WTC11 (cell line): ENCODE results near the gene GLT8D2. TPM values are rescaled to one million over a fixed set of nuclear protein-coding genes. Genes with fewer than 3 reads are reported as not detected.

Experiments used
- ELF4 ChIP-seq: sonication (generic); formaldehyde crosslinking; IDR thresholded peaks from 2 replicates; pipeline ENCODE4 v1.8.1; 2022; ENCODE audit warnings: low read depth, mild to moderate bottlenecking, moderate library complexity, missing genetic modification reagents
- ESRRA ChIP-seq: sonication (generic); formaldehyde crosslinking; IDR thresholded peaks from 2 replicates; pipeline ENCODE4 v1.8.1; 2022; ENCODE audit warnings: mild to moderate bottlenecking, missing genetic modification reagents, borderline replicate concordance
- FOXP1 ChIP-seq: sonication (generic); formaldehyde crosslinking; IDR thresholded peaks from 2 replicates; pipeline ENCODE4 v1.8.0; 2022; ENCODE audit warnings: missing genetic modification reagents, mild to moderate bottlenecking, moderate library complexity, borderline replicate concordance
- JUN ChIP-seq: sonication (generic); formaldehyde crosslinking; IDR thresholded peaks from 2 replicates; pipeline ENCODE4 v1.8.0; 2023; ENCODE audit warnings: mild to moderate bottlenecking, missing genetic modification reagents
- MYBL2 ChIP-seq: sonication (generic); formaldehyde crosslinking; IDR thresholded peaks from 2 replicates; pipeline ENCODE4 v1.8.1; 2023; ENCODE audit warnings: mild to moderate bottlenecking, moderate library complexity, missing genetic modification reagents
- ZNF138 ChIP-seq: sonication (generic); formaldehyde crosslinking; conservative IDR thresholded peaks from 2 replicates; pipeline ENCODE4 v1.8.1; 2022; ENCODE audit warnings: mild to moderate bottlenecking, moderate library complexity, missing genetic modification reagents
- ZNF671 ChIP-seq: fragments of 250-450 bp; sonication (Bioruptor Pico); IDR thresholded peaks from 2 replicates; pipeline ENCODE4 v1.8.0; 2021; ENCODE audit warnings: mild to moderate bottlenecking
- total RNA-seq: library from RNA; stranded (reverse); gene quantifications from 3 replicates; pipeline ENCODE4 v1.2.3, GENCODE V29; 2021
- TF ChIP-seq, protein P1 (sequence below): fragments of 250-450 bp; sonication (Bioruptor Pico); IDR thresholded peaks from 2 replicates; pipeline ENCODE4 v1.9.0; 2021; ENCODE audit warnings: mild to moderate bottlenecking, borderline replicate concordance
- TF ChIP-seq, protein P2 (sequence below): sonication (generic); formaldehyde crosslinking; IDR thresholded peaks from 2 replicates; pipeline ENCODE4 v1.8.1; 2022; ENCODE audit warnings: mild to moderate bottlenecking, moderate library complexity, missing genetic modification reagents
- TF ChIP-seq, protein P3 (sequence below): sonication (generic); formaldehyde crosslinking; IDR thresholded peaks from 2 replicates; pipeline ENCODE4 v1.8.0; 2023; ENCODE audit warnings: mild to moderate bottlenecking, missing genetic modification reagents
- TF ChIP-seq, protein P4 (sequence below): sonication (generic); formaldehyde crosslinking; IDR thresholded peaks from 2 replicates; pipeline ENCODE4 v1.8.0; 2022; ENCODE audit warnings: mild to moderate bottlenecking, missing genetic modification reagents
- TF ChIP-seq, protein P5 (sequence below): sonication (generic); formaldehyde crosslinking; IDR thresholded peaks from 2 replicates; pipeline ENCODE4 v1.8.0; 2022; ENCODE audit warnings: mild to moderate bottlenecking, missing genetic modification reagents
- TF ChIP-seq, protein P6 (sequence below): fragments of 250-450 bp; sonication (Bioruptor Pico); IDR thresholded peaks from 2 replicates; pipeline ENCODE4 v2.1.2; 2022; ENCODE audit warnings: mild to moderate bottlenecking, moderate library complexity

The GLT8D2 gene
- total RNA-seq, 1 experiment from 2014 or later = 4.5 TPM

DNA sequence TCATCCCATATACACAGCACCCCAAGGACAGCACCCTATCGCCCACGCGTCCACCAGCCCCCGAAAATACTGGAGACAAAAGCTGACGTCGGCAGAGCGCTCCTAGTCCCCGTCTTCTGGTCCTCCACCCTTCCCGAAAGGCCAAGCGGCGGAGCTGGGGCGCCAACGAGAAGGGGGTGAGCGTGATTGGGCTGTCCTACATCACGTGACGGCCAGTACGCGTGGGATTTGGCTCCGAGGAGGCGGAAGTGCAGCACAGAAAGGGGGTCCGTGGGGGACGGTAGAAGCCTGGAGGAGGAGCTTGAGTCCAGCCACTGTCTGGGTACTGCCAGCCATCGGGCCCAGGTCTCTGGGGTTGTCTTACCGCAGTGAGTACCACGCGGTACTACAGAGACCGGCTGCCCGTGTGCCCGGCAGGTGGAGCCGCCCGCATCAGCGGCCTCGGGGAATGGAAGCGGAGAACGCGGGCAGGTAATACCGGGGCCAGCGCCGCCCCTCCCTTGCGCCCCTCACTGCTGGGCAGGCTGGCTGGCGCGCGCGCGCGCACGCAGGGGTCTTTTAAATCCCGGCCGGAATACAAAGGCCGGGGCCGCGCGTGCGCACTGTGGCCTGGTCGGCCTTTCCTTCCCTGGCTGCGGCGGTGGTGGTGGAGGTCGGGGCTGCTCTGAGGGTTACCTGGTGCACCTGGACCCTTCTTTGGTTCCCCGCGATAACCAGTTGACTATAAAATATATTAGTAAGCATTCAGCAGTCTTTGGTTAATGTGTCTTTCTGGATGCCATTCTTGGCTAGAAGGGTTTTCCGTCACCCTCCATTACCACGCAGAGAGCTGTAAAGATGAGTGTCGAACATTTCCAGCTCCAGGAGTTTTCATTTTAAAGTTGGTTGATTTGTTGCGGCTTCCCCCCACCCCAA, 84.1 kb downstream of the GLT8D2 start, which contains the start of gene TDG (continued):
- TF ChIP-seq, protein P1, sequence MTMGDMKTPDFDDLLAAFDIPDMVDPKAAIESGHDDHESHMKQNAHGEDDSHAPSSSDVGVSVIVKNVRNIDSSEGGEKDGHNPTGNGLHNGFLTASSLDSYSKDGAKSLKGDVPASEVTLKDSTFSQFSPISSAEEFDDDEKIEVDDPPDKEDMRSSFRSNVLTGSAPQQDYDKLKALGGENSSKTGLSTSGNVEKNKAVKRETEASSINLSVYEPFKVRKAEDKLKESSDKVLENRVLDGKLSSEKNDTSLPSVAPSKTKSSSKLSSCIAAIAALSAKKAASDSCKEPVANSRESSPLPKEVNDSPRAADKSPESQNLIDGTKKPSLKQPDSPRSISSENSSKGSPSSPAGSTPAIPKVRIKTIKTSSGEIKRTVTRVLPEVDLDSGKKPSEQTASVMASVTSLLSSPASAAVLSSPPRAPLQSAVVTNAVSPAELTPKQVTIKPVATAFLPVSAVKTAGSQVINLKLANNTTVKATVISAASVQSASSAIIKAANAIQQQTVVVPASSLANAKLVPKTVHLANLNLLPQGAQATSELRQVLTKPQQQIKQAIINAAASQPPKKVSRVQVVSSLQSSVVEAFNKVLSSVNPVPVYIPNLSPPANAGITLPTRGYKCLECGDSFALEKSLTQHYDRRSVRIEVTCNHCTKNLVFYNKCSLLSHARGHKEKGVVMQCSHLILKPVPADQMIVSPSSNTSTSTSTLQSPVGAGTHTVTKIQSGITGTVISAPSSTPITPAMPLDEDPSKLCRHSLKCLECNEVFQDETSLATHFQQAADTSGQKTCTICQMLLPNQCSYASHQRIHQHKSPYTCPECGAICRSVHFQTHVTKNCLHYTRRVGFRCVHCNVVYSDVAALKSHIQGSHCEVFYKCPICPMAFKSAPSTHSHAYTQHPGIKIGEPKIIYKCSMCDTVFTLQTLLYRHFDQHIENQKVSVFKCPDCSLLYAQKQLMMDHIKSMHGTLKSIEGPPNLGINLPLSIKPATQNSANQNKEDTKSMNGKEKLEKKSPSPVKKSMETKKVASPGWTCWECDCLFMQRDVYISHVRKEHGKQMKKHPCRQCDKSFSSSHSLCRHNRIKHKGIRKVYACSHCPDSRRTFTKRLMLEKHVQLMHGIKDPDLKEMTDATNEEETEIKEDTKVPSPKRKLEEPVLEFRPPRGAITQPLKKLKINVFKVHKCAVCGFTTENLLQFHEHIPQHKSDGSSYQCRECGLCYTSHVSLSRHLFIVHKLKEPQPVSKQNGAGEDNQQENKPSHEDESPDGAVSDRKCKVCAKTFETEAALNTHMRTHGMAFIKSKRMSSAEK (CRISPR knock-in tag) = peak; percentile 53; the same call in 1 of the 2 replicates
- peak; percentile 78; the same call in 1 of the 2 replicates for TF ChIP-seq ZNF138 (CRISPR knock-in tag)
- TF ChIP-seq ESRRA (CRISPR knock-in tag) = no peak
- TF ChIP-seq, protein P2, sequence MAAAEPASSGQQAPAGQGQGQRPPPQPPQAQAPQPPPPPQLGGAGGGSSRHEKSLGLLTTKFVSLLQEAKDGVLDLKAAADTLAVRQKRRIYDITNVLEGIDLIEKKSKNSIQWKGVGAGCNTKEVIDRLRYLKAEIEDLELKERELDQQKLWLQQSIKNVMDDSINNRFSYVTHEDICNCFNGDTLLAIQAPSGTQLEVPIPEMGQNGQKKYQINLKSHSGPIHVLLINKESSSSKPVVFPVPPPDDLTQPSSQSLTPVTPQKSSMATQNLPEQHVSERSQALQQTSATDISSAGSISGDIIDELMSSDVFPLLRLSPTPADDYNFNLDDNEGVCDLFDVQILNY (CRISPR knock-in tag) = peak; percentile 74; the same call in 1 of the 2 replicates
- TF ChIP-seq JUN (CRISPR knock-in tag) = peak; percentile 60; the same call in 1 of the 2 replicates
- peak; percentile 76; the same call in 1 of the 2 replicates for TF ChIP-seq MYBL2 (CRISPR knock-in tag)
- TF ChIP-seq, protein P3, sequence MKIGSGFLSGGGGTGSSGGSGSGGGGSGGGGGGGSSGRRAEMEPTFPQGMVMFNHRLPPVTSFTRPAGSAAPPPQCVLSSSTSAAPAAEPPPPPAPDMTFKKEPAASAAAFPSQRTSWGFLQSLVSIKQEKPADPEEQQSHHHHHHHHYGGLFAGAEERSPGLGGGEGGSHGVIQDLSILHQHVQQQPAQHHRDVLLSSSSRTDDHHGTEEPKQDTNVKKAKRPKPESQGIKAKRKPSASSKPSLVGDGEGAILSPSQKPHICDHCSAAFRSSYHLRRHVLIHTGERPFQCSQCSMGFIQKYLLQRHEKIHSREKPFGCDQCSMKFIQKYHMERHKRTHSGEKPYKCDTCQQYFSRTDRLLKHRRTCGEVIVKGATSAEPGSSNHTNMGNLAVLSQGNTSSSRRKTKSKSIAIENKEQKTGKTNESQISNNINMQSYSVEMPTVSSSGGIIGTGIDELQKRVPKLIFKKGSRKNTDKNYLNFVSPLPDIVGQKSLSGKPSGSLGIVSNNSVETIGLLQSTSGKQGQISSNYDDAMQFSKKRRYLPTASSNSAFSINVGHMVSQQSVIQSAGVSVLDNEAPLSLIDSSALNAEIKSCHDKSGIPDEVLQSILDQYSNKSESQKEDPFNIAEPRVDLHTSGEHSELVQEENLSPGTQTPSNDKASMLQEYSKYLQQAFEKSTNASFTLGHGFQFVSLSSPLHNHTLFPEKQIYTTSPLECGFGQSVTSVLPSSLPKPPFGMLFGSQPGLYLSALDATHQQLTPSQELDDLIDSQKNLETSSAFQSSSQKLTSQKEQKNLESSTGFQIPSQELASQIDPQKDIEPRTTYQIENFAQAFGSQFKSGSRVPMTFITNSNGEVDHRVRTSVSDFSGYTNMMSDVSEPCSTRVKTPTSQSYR = no peak
- peak; percentile 86; the same call in 1 of the 2 replicates for TF ChIP-seq FOXP1 (CRISPR knock-in tag)
- TF ChIP-seq, protein P4, sequence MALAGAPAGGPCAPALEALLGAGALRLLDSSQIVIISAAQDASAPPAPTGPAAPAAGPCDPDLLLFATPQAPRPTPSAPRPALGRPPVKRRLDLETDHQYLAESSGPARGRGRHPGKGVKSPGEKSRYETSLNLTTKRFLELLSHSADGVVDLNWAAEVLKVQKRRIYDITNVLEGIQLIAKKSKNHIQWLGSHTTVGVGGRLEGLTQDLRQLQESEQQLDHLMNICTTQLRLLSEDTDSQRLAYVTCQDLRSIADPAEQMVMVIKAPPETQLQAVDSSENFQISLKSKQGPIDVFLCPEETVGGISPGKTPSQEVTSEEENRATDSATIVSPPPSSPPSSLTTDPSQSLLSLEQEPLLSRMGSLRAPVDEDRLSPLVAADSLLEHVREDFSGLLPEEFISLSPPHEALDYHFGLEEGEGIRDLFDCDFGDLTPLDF (CRISPR knock-in tag) = no peak
- TF ChIP-seq ELF4 = no peak
- TF ChIP-seq, protein P5, sequence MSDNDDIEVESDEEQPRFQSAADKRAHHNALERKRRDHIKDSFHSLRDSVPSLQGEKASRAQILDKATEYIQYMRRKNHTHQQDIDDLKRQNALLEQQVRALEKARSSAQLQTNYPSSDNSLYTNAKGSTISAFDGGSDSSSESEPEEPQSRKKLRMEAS (CRISPR knock-in tag) = peak; percentile 96
- no peak for TF ChIP-seq ZNF671 (CRISPR knock-in tag)
- TF ChIP-seq, protein P6, sequence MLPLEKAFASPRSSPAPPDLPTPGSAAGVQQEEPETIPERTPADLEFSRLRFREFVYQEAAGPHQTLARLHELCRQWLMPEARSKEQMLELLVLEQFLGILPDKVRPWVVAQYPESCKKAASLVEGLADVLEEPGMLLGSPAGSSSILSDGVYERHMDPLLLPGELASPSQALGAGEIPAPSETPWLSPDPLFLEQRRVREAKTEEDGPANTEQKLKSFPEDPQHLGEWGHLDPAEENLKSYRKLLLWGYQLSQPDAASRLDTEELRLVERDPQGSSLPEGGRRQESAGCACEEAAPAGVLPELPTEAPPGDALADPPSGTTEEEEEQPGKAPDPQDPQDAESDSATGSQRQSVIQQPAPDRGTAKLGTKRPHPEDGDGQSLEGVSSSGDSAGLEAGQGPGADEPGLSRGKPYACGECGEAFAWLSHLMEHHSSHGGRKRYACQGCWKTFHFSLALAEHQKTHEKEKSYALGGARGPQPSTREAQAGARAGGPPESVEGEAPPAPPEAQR (CRISPR knock-in tag) = no peak
